ENCODE measurements around the gene STYK1.
"Not testable (repeated sequence)": the region's sequence is repeated elsewhere in the genome, so short reads cannot be mapped to it uniquely, and the experiment has no call there.

STYK1 gene

GRCh38 chr12:10688042-10688441 lies 14.2 kb upstream of the STYK1 start:
- no peak for DNase-seq

DNA sequence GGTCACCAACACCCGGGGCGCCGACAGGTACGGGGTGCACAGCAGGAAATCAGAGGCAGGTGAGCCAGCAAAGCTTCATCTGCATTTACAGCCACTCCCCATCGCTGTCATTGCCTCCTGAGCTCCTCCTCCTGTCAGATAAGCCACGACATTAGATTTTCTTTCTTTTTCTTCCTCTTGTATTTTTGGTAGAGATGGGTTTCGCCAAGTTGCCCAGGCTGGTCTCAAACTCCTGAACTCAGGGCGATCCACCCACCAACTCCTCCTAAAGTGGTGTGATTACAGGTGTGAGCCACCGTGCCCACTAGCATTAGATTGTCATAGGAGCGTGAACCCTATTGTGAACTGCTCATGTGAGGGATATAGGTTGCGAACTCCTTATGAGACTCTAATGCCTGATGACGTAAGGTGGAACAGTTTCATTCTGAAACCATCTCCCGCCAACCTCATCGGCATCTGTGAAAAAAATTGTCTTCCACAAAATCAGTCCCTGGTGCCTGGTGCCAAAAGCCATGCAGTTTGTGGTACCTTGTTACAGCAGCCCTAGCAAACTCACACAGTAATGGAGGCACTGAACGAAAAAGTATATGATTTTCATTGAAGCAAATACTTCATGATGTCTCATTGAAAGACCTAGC lies 1.5 kb downstream of the STYK1 start:
- no peak for DNase-seq

- DNase-seq: no peak
Observed at GRCh38 chr12:10669533-10669932, 4.3 kb downstream of the STYK1 start.

DNA sequence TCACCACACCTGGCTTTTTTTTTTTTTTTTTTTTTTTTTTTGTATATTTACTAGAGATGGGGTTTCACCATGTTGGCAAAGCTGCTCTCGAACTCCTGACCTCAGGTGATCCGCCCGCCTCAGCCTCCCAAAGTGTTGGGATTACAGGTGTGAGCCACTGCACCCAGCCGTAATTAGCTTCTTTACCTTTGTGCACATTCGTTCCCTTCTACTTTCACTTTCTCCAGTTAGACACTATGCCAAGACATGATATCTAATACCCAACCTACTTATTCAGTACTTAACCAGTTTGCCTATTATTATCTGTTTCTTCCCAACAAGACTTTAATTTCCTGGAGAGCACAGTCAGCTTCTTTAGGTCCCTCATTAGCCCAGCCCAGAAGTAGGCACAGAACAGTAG lies 5.3 kb downstream of the STYK1 start:
- DNase-seq: no peak

DNA sequence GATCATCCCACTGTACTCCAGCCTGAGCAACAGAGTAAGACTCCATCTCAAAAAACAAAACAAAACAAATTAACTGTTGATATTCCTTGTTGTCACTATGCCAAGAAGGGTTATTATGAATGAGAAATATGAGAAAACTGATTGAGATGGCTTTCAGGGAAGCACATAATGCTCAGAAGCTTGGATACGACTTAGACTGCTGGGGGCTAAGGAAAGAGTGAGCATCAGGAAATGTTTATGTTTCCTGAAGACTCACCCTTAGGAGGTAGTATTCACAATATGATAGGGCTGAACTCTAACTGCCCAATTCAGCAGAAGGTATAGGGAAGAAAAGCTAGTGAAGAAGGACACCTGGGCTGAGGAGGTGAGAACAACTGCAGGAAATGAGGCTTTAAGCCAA lies 6.3 kb downstream of the STYK1 start:
- no peak for DNase-seq

- no peak for DNase-seq
Observed at GRCh38 chr12:10664499-10664898, 9.4 kb downstream of the STYK1 start.

DNA sequence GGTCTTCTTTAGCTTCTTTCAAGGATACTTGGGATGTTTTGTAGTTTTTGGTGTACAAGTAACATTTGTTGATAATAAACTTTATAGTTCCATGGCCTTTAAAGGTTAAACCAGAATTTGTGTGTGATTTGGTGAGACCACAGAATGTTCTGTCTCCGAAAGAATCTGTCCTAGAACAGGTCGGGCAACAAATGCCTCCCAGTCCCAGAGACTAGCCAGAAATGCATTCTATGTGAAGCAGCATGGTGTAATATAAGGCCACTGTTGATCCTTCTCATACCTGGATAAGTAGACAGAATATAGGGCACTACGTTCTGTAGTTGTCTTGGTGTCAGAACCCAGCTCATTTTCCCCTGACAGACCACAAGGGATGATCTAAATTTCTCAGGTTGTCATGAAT lies 10.0 kb downstream of the STYK1 start:
- DNase-seq: no peak

DNA sequence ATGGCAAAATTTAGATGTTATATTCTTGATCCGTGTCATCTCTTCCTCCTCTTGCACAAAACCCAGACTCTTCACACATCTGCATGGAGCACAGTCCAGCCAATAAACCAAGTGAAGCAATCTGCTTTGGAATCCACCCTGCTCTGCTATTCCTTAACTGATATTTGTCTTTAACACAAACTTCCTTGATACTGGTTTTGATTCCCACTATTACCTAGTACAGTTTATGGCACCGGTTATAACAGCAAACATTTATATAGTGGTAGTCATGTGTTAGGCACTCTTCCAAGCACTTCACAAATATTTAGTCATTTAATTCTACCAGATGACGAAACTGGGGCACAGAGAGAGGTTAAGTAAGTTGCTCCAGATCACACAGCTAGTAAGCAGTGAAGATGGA lies 12.5 kb downstream of the STYK1 start:
- no peak for DNase-seq

DNA sequence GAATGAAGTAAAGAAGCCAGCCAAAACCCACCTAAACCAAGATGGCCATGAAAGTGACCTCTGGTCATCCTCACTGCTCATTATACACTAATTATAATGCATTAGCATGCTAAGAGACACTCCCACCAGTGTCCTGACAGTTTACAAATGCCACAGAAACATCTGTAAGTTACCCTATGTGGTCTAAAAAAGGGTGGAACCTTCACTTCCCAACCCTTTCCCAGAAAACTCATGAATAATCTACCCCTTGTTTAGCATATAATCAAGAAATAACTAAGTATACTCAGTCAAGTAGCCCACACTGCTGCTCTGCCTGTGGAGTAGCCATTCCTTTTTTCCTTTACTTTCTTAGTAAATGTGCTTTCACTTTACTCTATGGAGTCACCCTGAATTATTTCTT lies 19.8 kb downstream of the STYK1 start:
- DNase-seq: no peak

- no peak for DNase-seq
Observed at GRCh38 chr12:10652192-10652591, 21.7 kb downstream of the STYK1 start.

GRCh38 chr12:10646576-10646975 lies 27.3 kb downstream of the STYK1 start:
- DNase-seq: not testable (repeated sequence)

GRCh38 chr12:10645910-10646309 lies 27.9 kb downstream of the STYK1 start:
- DNase-seq: no peak

- no peak for DNase-seq
Observed at GRCh38 chr12:10641735-10642500, 31.9 kb downstream of the STYK1 start.

DNA sequence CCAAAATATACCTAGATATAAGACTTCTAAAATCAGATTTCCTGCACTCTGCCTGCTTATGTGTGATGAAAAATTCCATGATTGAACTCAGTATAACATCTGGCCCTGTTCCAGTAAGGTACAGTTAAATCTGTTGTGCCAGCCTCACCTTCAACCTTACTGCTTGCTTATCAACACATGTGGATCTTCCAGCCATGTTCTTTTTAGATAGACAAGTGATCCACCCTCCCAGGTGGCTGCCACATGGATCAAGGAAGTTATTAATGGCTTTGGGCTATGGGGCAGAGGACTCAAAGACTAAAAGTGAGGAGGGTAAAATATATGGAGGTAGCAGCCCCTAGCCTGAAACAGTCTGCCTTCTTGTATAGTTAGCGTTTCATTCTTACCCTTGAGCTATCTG lies 35.1 kb downstream of the STYK1 start:
- DNase-seq: no peak

- no peak for DNase-seq
Observed at GRCh38 chr12:10636611-10637010, 37.2 kb downstream of the STYK1 start.

DNA sequence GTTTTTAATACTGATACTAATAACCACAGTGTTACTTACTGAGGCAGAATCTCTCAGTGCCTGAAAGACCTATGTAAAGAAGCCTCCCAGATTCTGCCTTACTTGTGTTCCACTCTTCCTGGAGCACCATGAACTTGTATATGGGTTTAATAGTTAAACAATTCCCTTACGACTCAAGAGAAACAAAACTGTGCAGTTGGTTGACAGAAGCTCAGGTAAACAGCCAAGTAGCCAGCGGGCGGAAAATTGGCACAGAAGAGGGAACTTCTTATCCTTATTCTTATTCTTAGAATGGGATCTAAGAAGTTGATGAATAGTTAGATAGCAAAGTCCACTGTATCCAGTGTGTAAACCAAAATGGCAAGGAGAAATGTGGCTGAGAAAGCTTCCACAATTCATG lies 37.7 kb downstream of the STYK1 start:
- no peak for DNase-seq

- no peak for DNase-seq
Observed at GRCh38 chr12:10635306-10635705, 38.5 kb downstream of the STYK1 start.

- DNase-seq: no peak
Observed at GRCh38 chr12:10634427-10634826, 39.4 kb downstream of the STYK1 start.

- no peak for DNase-seq
Observed at GRCh38 chr12:10633541-10633940, 40.3 kb downstream of the STYK1 start.

- no peak for DNase-seq
Observed at GRCh38 chr12:10632226-10632625, 41.6 kb downstream of the STYK1 start.

DNA sequence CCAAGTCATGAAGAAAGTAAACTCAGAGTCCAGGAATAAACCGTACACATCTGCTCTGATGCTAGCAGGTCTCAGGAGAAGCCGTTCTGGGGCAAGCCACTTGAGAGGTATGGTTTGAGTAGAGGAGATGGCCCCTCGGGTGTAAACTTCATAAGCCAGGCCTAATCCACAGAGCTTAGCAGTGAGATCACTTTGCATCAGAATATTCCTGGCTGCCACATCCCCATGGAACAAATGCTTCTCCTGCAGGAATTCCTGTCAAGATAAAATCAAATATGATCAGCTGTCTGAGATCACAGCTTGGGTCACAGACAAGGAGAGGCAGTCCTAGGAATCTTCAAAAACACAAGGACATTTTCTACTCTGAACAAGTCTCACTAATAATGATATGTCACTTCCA lies 49.2 kb downstream of the STYK1 start:
- DNase-seq: no peak

GRCh38 chr12:10623131-10623530 lies 50.7 kb downstream of the STYK1 start:
- DNase-seq: no peak

- no peak for DNase-seq
Observed at GRCh38 chr12:10621278-10621677, 52.6 kb downstream of the STYK1 start.

DNA sequence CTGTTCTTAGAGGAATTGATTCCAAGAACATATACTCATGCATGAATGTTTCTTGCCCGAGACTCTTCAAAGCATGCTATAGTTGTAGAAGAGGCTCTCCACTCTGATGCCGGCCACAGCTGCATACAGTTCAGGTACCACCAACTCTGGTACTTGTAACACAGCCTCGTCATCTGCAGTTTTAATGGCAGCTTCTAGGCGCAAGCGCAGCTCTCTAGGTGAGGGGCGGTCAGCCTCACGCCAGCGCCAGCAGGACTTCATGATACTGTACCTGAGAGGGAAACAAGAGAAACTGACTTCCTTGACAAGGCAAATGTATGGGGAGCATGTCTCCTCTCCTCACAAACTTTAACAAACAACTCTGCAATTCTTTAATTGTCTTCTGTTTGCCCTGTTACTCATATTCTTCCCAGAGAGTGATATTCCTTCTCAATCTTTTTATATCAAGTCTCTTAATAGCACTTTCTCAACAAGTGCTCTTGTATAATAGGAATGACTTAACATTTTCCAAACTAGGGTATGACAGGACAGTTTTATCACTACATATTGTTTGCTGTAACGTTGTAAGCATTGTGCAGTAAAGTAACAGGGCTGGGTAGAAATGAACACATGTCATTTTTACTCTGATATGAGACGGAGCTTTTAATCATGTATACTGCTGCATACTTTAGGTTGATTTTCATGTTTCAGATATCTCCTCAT lies 53.6 kb downstream of the STYK1 start:
- DNase-seq: no peak
